HG03378 (cell line): ENCODE data around the gene RAB8A.
"Not testable (repeated sequence)": the region's sequence is repeated elsewhere in the genome, so short reads cannot be mapped to it uniquely, and the experiment has no call there.

Experiments
- ATAC-seq: cut with Tn5 transposase; IDR thresholded peaks from one replicate; pipeline ENCODE4 v1.9.1; 2021; ENCODE audit warnings: mild to moderate bottlenecking, moderate library complexity; ENCODE audit not compliant: unreplicated experiment

The RAB8A gene

GRCh38 chr19:16111909-16112752 is 442 bp downstream of the RAB8A start:
- no peak for ATAC-seq

DNA sequence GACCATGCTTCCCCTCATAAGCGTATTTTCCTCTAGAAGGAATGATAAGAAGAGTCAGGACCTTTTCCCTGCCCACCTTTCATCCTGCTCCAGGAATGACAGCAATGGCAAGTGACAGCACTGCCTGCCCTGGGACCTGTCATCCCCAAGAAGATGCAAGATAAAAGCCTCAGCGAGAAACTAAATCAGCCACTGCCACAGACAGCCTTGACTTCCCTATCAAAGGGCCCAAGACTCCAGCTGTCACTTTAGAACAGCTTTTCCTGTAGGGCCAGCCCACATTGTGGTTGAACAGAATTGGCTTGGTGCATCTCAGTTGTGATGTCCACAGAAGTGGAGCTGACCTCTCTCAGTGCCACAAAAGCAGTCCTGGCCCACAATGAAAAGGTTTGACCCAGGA is 1.1 kb downstream of the RAB8A start:
- ATAC-seq: no peak

GRCh38 chr19:16113727-16114126 is 2.0 kb downstream of the RAB8A start:
- ATAC-seq: no peak

- ATAC-seq: no peak
Observed at GRCh38 chr19:16115301-16116039, 3.8 kb downstream of the RAB8A start.

GRCh38 chr19:16116067-16116466 is 4.4 kb downstream of the RAB8A start:
- no peak for ATAC-seq

DNA sequence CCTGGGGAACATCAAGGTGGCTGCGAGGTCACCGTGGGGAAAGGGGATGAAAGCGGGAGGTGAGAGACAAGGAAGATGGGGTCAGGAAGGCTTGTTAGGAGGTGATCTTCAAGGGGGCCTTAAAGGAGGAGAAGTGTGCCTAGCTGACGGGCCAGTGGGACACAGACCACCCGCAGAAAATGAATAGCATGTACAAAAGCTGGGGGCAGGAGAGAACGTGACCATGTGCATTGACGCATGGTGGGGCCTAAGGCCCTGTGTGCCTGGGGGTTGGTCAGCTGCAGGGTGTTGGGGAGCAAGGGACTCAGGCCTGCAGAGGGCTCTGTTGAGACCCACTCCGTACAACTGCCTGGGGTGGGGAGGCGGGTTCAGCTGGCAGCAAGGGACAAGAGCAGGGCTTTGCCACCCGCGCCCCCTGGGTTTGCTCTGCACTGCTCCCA is 5.9 kb downstream of the RAB8A start:
- ATAC-seq: no peak

GRCh38 chr19:16118489-16119033 is 6.9 kb downstream of the RAB8A start:
- peak; percentile 73 for ATAC-seq

DNA sequence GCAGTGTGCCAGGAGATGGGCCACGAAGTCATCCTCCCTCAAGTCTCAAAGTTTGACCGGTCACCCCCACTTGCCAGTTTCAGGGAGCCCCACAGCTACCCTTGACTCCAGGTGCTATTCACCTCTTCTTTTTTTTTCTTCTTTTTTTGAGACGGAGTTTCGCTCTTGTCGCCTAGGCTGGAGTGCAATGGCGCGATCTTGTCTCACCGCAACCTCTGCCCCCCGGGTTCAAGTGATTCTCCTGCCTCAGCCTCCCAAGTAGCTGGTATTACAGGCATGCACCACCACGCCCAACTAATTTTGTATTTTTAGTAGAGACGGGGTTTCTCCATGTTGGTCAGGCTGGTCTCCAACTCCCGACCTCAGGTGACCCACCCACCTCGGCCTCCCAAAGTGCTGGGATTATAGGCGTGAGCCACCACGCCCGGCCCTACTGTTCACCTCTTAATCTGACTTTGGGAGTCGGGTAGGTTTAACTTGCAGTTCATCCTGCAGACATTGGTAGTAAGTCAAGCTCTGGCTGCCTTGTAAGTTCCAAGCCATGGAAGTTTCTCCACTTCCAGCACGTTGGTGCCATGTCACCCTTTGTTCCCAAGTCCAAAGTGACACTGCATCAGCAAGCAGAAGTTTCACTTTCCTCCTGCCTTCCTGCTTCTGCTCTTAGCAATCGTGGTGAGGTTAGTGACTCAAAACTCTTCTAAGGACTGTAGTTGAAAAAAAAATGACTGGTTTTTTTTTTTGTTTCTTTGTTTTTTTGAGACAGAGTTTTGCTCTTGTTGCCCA is 7.6 kb downstream of the RAB8A start:
- not testable (repeated sequence) for ATAC-seq

DNA sequence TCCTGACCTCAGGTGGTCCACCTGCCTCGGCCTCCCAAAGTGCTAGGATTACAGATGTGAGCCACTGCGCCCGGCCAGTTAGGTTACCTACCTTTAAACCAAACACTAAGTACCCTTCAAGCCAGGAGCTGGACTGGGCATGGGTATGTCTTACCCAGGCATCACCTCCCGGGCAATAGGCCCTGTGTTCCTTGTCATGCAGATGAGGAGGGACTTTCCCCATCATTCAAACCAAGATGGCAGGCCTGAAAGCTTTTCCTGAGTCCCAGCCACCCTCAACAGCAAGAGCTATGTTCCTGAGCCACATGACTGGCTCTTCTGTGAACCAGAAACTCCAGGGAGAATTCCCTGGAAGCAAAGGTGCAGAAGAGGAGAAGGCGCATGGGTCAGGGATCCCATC is 9.5 kb downstream of the RAB8A start:
- no peak for ATAC-seq

GRCh38 chr19:16121967-16122366 is 10.3 kb downstream of the RAB8A start:
- no peak for ATAC-seq

DNA sequence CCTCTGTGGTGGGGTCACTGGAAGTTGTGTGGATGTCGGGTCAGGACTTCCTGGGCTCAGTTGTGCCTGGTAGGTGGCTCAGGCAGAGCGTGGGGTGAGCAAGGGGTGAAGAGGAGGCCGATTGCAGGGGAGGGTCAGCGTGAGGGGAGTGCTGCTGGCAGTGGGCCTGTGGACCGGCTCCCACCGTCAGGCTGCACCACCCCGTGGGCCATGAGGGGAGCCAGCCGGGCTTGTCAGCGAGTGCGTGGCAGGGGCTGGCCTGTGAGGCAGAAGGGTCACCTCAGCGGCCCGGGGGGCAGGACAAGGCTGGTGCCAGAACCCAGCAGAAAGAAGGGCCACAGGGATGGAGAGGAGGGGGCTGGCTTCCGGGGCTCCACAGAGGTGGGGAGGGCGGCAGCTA is 13.3 kb downstream of the RAB8A start:
- no peak for ATAC-seq

- no peak for ATAC-seq
Observed at GRCh38 chr19:16125737-16126495, 14.2 kb downstream of the RAB8A start.

GRCh38 chr19:16127080-16127479 is 15.4 kb downstream of the RAB8A start:
- no peak for ATAC-seq

DNA sequence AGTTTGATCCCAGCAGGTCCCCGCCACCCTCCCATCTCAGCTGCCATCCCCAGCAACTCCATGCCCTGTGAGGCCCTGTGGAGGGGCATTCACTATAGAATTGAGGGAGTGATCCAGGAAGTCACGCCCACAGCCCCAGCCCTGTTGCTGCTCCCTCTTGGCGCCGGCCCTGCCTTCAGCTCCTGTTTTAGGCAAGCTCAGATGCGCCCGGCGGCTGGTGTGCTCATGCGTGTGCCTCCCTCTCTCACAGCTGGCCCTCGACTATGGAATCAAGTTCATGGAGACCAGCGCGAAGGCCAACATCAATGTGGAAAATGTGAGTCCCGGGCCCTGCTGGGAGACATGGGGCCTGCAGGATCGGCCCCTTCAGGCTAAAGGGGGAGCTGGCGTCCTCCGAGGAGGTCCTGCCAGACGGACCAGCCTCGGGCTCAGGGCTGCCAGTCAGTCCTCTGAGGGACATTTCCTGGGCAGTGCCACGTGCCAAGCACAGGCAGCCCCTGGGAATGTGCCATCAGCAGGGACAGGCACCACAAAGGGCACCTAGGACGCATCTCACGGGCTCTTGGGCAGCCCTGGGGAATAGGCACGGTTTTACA is 16.2 kb downstream of the RAB8A start:
- no peak for ATAC-seq

DNA sequence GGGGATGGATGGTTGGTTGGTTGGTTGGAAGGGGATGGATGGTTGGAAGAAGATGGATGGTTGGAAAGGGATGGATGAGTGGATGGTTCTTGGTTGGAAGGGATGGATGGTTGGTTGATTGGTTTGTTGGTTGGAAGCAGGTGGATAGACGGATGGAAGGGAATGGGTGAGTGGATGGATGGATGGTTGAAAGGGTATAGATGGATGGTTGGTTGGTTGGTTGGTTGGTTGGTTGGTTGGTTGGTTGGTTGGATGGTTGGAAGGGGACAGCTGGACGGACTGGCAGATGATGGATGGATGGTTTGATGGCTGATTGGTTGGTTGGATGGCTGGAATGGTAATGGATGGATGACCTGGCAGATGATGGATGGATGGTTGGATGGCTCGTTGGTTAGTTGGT is 20.0 kb downstream of the RAB8A start:
- ATAC-seq: no peak

DNA sequence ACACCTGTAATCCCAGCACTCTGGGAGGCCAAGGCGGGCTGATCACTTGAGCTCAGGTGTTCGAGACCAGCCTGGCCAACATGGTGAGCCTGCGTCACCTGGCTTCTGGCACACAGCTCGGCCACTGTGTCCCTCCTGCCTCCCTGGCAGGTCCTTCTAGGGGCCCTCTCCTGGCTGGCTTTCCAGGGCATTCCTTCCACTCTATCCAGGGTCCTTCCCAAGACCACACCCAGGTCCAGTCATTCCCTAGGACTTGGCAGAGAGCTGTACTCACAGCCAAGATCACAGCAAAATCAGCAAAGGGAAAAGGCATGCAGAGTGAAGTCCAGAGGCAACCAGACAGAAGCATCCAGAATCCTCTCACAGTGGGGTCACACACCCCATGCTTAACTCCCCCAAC is 22.1 kb downstream of the RAB8A start:
- no peak for ATAC-seq

- no peak for ATAC-seq
Observed at GRCh38 chr19:16134510-16134909, 22.8 kb downstream of the RAB8A start.

- ATAC-seq: no peak
Observed at GRCh38 chr19:16135430-16136127, 23.9 kb downstream of the RAB8A start.

- no peak for ATAC-seq
Observed at GRCh38 chr19:16136185-16136999, 24.7 kb downstream of the RAB8A start.
